Tibial nerve (tissue), 4 donors: ENCODE measurements around the gene NUDC. TPM values are rescaled to one million over a fixed set of nuclear protein-coding genes. Genes with fewer than 3 reads are reported as not detected.

Experiments
- DNase-seq, 2 donors: peaks; one replicate each; pipeline ENCODE4 v3.0.0-alpha.2; 2019; ENCODE audit warnings: low spot score in 2 of 2
- H3K27ac ChIP-seq, 4 donors: fragments of 200-600 bp; sonication (generic) in 3 of 4; one replicate each; pipeline ENCODE4 v1.5.1; 2017 to 2019; ENCODE audit warnings: mild to moderate bottlenecking in 1 of 4
- H3K27me3 ChIP-seq, 2 donors: fragments of 200-600 bp; sonication (generic) in 1 of 2; one replicate each; pipeline versions ENCODE4 v1.5.1 to v1.6.0; 2017 to 2019
- H3K36me3 ChIP-seq, 3 donors: fragments of 200-600 bp; sonication (generic); one replicate each; pipeline ENCODE4 v1.5.1; 2018 to 2019
- H3K4me1 ChIP-seq, 4 donors: fragments of 200-600 bp; sonication (generic) in 3 of 4; one replicate each; pipeline ENCODE4 v1.5.1; 2017 to 2019
- H3K4me3 ChIP-seq, 4 donors: fragments of 200-600 bp; sonication (generic) in 3 of 4; one replicate each; pipeline ENCODE4 v1.5.1; 2017 to 2019; ENCODE audit warnings: mild to moderate bottlenecking in 1 of 4, moderate library complexity in 1 of 4
- H3K9me3 ChIP-seq, 4 donors: fragments of 200-600 bp; sonication (generic) in 3 of 4; one replicate each; pipeline ENCODE4 v1.5.1; 2017 to 2019
- CTCF ChIP-seq, 5 experiments: fragments of 200-600 bp in 3 of 5; fragments of 450-650 bp in 2 of 5; sonication (generic) in 3 of 5; IDR thresholded peaks; one replicate each; pipeline ENCODE4 v1.5.1; 2016 to 2019; ENCODE audit warnings: antibody characterized with exemption in 5 of 5, mild to moderate bottlenecking in 3 of 5, moderate library complexity in 2 of 5
- EP300 ChIP-seq, 2 donors: sonication (generic); formaldehyde crosslinking; IDR thresholded peaks; one replicate each; pipeline ENCODE4 v1.6.1; 2017; ENCODE audit warnings: antibody characterized with exemption in 2 of 2, mild to moderate bottlenecking in 1 of 2
- POLR2A ChIP-seq, 2 donors: fragments of 450-650 bp; IDR thresholded peaks; one replicate each; pipeline ENCODE4 v1.6.1; 2017; ENCODE audit warnings: antibody characterized with exemption in 2 of 2, mild to moderate bottlenecking in 2 of 2, moderate library complexity in 2 of 2
- WGBS, 2 donors: methylation state at CpG; one replicate each; pipeline ENCODE4 v1.1.5; 2018; 5-methylcytosine and 5-hydroxymethylcytosine counted together
- total RNA-seq, 4 donors: library from RNA; depleted of rRNA; stranded (reverse); fragments of >200 nt; gene quantifications; one replicate each; pipeline ENCODE4 v1.1.0, GENCODE V29; 2016

The NUDC gene
- total RNA-seq, 4 donors from 2014 or later: 47.9 to 60.9 (median 57.0) TPM

GRCh38 chr1:26932531-26932930 is 11.0 kb downstream of the NUDC start:
- Histone ChIP-seq H3K36me3 (peaks cover 0 to 88% (median 5%) of the 10 kb centered on the region in 3 donors), H3K4me3 (no peak overlapping the region)

DNA sequence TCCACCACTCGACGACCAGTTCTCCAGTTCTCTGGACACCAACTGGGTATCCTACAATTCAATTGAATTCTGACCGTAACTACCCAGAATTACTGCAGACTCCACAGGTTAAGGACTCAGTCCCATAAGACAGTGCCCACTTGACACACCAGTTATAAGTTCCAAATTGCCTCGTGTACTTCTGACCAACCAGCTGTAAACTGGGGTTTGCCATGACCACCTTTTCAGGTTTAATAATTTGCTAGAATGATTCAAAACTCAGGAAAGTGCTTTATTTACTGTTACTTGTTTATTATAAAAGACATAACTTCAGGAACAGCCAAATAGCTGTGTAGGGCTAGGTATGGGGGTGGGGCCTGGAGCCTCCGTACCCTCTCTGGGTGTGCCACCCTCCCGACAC is 15.3 kb downstream of the NUDC start:
- no peak overlapping the region for H3K27ac ChIP-seq
- DNase-seq: no peak
- no peak overlapping the region for H3K4me3 ChIP-seq
- H3K4me1 ChIP-seq: no peaks in the 10 kb centered on the region
- no peaks in the 10 kb centered on the region for H3K27me3 ChIP-seq
- no peak for TF ChIP-seq CTCF (IDR thresholded peaks at IDR 0.05)
- no peak for TF ChIP-seq POLR2A (IDR thresholded peaks at IDR 0.05)
- no peak for TF ChIP-seq EP300 (IDR thresholded peaks at IDR 0.05)
- H3K9me3 ChIP-seq: no peaks in the 10 kb centered on the region
- WGBS, 2 donors: 76 to 80% methylated on average over 6 of the region's 6 CpGs
- H3K36me3 ChIP-seq: peaks cover 3 to 60% (median 12%) of the 10 kb centered on the region in 3 donors

More at GRCh38 chr1:26932531-26932930, 11.0 kb downstream of the NUDC start:
- Histone ChIP-seq H3K4me1 (no peaks in the 10 kb centered on the region), H3K9me3 (no peaks in the 10 kb centered on the region), H3K27ac (no peak overlapping the region), H3K27me3 (no peaks in the 10 kb centered on the region)
- no peak for DNase-seq
- TF ChIP-seq EP300 (IDR thresholded peaks at IDR 0.05) (no peak), POLR2A (IDR thresholded peaks at IDR 0.05) (no peak), CTCF (IDR thresholded peaks at IDR 0.05) (no peak)
- WGBS, 2 donors: 76 to 85% methylated on average over 3 of the region's 3 CpGs

- no peaks in the 10 kb centered on the region for H3K4me1 ChIP-seq
- no peak overlapping the region for H3K4me3 ChIP-seq
- no peak for DNase-seq
- no peaks in the 10 kb centered on the region for H3K27me3 ChIP-seq
- H3K9me3 ChIP-seq: no peaks in the 10 kb centered on the region
- peaks cover 6 to 61% (median 16%) of the 10 kb centered on the region in 3 donors for H3K36me3 ChIP-seq
- no peak overlapping the region for H3K27ac ChIP-seq
- TF ChIP-seq CTCF (IDR thresholded peaks at IDR 0.05) (no peak), EP300 (IDR thresholded peaks at IDR 0.05) (no peak), POLR2A (IDR thresholded peaks at IDR 0.05) (no peak)
- WGBS, 2 donors: 88 to 95% methylated on average over 4 of the region's 4 CpGs
Observed at GRCh38 chr1:26938004-26938658, 16.6 kb downstream of the NUDC start.

GRCh38 chr1:26938659-26939025 is 17.1 kb downstream of the NUDC start:
- Histone ChIP-seq H3K4me3 (no peak overlapping the region), H3K36me3 (peaks cover 6 to 63% (median 21%) of the 10 kb centered on the region in 3 donors), H3K9me3 (no peaks in the 10 kb centered on the region), H3K27me3 (no peaks in the 10 kb centered on the region), H3K27ac (no peak overlapping the region), H3K4me1 (no peaks in the 10 kb centered on the region)
- TF ChIP-seq POLR2A (IDR thresholded peaks at IDR 0.05) (no peak), EP300 (IDR thresholded peaks at IDR 0.05) (no peak), CTCF (IDR thresholded peaks at IDR 0.05) (no peak)
- no peak for DNase-seq
- WGBS, 2 donors: 81 to 89% methylated on average over 2 of the region's 2 CpGs

GRCh38 chr1:26941311-26941710 is 19.8 kb downstream of the NUDC start:
- no peak for DNase-seq
- Histone ChIP-seq H3K4me3 (no peak overlapping the region), H3K27ac (no peak overlapping the region), H3K36me3 (peaks cover 16 to 70% (median 37%) of the 10 kb centered on the region in 3 donors), H3K4me1 (no peaks in the 10 kb centered on the region), H3K27me3 (no peaks in the 10 kb centered on the region), H3K9me3 (no peaks in the 10 kb centered on the region)
- TF ChIP-seq POLR2A (IDR thresholded peaks at IDR 0.05): no peak
- WGBS, 2 donors: 91 to 96% methylated on average over 10 of the region's 10 CpGs
